Uterus (tissue), 4 donors: ENCODE data around the gene ADH6. TPM values are rescaled to one million over a fixed set of nuclear protein-coding genes. Genes with fewer than 3 reads are reported as not detected.
A peak's percentile ranks its signal among the peaks of the same experiment; 100 is the strongest.
"Not testable (repeated sequence)": the region's sequence is repeated elsewhere in the genome, so short reads cannot be mapped to it uniquely, and the experiment has no call there.

Experiments
- DNase-seq, 2 donors: peaks; one replicate each; pipeline ENCODE4 v3.0.0-alpha.2; 2019 to 2020
- H3K27ac ChIP-seq, 2 donors: fragments of 200-600 bp; sonication (generic); 1 replicate in 1 of 2; 2 replicates in 1 of 2; pipeline ENCODE4 v1.5.1; 2016 to 2018
- H3K27me3 ChIP-seq, 2 donors: fragments of 200-600 bp; sonication (generic); one replicate each; pipeline ENCODE4 v1.5.1; 2018 to 2019; ENCODE audit warnings: control low read depth in 1 of 2
- H3K36me3 ChIP-seq, 2 donors: fragments of 200-600 bp; sonication (generic); one replicate each; pipeline ENCODE4 v1.5.1; 2019; ENCODE audit warnings: control low read depth in 1 of 2
- H3K4me1 ChIP-seq, 2 donors: fragments of 200-600 bp; sonication (generic); one replicate each; pipeline ENCODE4 v1.5.1; 2018 to 2019; ENCODE audit warnings: control low read depth in 1 of 2
- H3K4me3 ChIP-seq, 2 donors: fragments of 200-600 bp; sonication (generic); 1 replicate in 1 of 2; 2 replicates in 1 of 2; pipeline ENCODE4 v1.5.1; 2018 to 2019; ENCODE audit warnings: mild to moderate bottlenecking in 1 of 2
- H3K9me3 ChIP-seq, 2 donors: fragments of 200-600 bp; sonication (generic); one replicate each; pipeline ENCODE4 v1.5.1; 2019; ENCODE audit warnings: control low read depth in 1 of 2
- CTCF ChIP-seq, 4 experiments: fragments of 200-600 bp in 2 of 4; fragments of 450-650 bp in 2 of 4; sonication (generic) in 2 of 4; IDR thresholded peaks; one replicate each; pipeline ENCODE4 v1.5.1; 2016 to 2019; ENCODE audit warnings: antibody characterized with exemption in 4 of 4, mild to moderate bottlenecking in 2 of 4, moderate library complexity in 1 of 4
- POLR2A ChIP-seq, 2 donors: fragments of 450-650 bp; IDR thresholded peaks; one replicate each; pipeline ENCODE4 v1.6.1; 2016; ENCODE audit warnings: antibody characterized with exemption in 2 of 2, mild to moderate bottlenecking in 1 of 2, moderate library complexity in 1 of 2
- intact Hi-C: fragments of 100-400 bp; cut with DNase I; formaldehyde crosslinking; loops from one replicate; pipeline ENCODE4 v1.15.1; 2023; ENCODE audit warnings: low total_unique reads
- total RNA-seq, 4 donors: library from RNA; depleted of rRNA in 3 of 4; stranded (reverse); fragments of >200 nt in 3 of 4; gene quantifications; one replicate each; pipeline versions ENCODE4 v1.1.0 to v1.2.4, GENCODE V29; 2014 to 2023
- donor health status: DM: yes; HTN: yes; CAD: no.

ADH6 gene
- total RNA-seq, 4 donors from 2014 or later = 3.4 TPM; not detected in 3

GRCh38 chr4:99190336-99190735, 28.7 kb downstream of the ADH6 start:
- Histone ChIP-seq H3K9me3 (no peaks in the 10 kb centered on the region), H3K36me3 (no peaks in the 10 kb centered on the region), H3K27me3 (no peaks in the 10 kb centered on the region), H3K27ac (peak overlapping the region in 1 of 2 donors; percentile 16), H3K4me1 (no peaks in the 10 kb centered on the region), H3K4me3 (no peak overlapping the region)
- no peak for DNase-seq
- intact Hi-C loops = no loop called here
- no peak for TF ChIP-seq POLR2A (IDR thresholded peaks at IDR 0.05)
- TF ChIP-seq CTCF (IDR thresholded peaks at IDR 0.05) = no peak

- H3K4me1 ChIP-seq, H3K4me3 ChIP-seq, intact Hi-C loops, H3K36me3 ChIP-seq, H3K9me3 ChIP-seq, DNase-seq, H3K27me3 ChIP-seq: not testable (repeated sequence)
- H3K27ac ChIP-seq = peak overlapping the region in 1 of 2 donors; percentile 16
Observed at GRCh38 chr4:99189900-99190299, 29.1 kb downstream of the ADH6 start.

GRCh38 chr4:99186029-99186428, 33.0 kb downstream of the ADH6 start:
- H3K36me3 ChIP-seq = no peaks in the 10 kb centered on the region
- TF ChIP-seq POLR2A (IDR thresholded peaks at IDR 0.05) (no peak), CTCF (IDR thresholded peaks at IDR 0.05) (no peak)

GRCh38 chr4:99185581-99185980, 33.5 kb downstream of the ADH6 start:
- no peaks in the 10 kb centered on the region for H3K9me3 ChIP-seq
- intact Hi-C loops = no loop called here
- no peaks in the 10 kb centered on the region for H3K27me3 ChIP-seq
- no peaks in the 10 kb centered on the region for H3K36me3 ChIP-seq
- no peak for TF ChIP-seq POLR2A (IDR thresholded peaks at IDR 0.05)
- TF ChIP-seq CTCF (IDR thresholded peaks at IDR 0.05) = no peak
- no peaks in the 10 kb centered on the region for H3K4me1 ChIP-seq
- H3K27ac ChIP-seq = no peak overlapping the region
- no peak overlapping the region for H3K4me3 ChIP-seq
- DNase-seq = no peak

More at GRCh38 chr4:99186029-99186428, 33.0 kb downstream of the ADH6 start:
- no peaks in the 10 kb centered on the region for H3K9me3 ChIP-seq
- H3K4me1 ChIP-seq = no peaks in the 10 kb centered on the region
- DNase-seq = no peak
- no peaks in the 10 kb centered on the region for H3K27me3 ChIP-seq
- no peak overlapping the region for H3K27ac ChIP-seq
- H3K4me3 ChIP-seq = no peak overlapping the region
- intact Hi-C loops = no loop called here

- H3K4me3 ChIP-seq = no peak overlapping the region
- H3K36me3 ChIP-seq = no peaks in the 10 kb centered on the region
- H3K9me3 ChIP-seq = peaks cover 0 to 7% of the 10 kb centered on the region in 2 donors
- DNase-seq = peak; percentile 20 to 68
- TF ChIP-seq POLR2A (IDR thresholded peaks at IDR 0.05) (no peak), CTCF (IDR thresholded peaks at IDR 0.05) (peak in 1 of 4 experiments; percentile 8)
- no peaks in the 10 kb centered on the region for H3K27me3 ChIP-seq
- H3K4me1 ChIP-seq = no peaks in the 10 kb centered on the region
- intact Hi-C loops = no loop called here
- H3K27ac ChIP-seq = peak overlapping the region; percentile 65 to 68
Observed at GRCh38 chr4:99180382-99181070, 38.5 kb downstream of the ADH6 start.
